ENCODE data around the gene ADAMTS2. TPM values are rescaled to one million over a fixed set of nuclear protein-coding genes. Genes with fewer than 3 reads are reported as not detected.
A peak's percentile ranks its signal among the peaks of the same experiment; 100 is the strongest.

ADAMTS2 gene
- total and polyA plus RNA-seq, 4 donors: 12.5 to 27.1 (median 19.7) TPM

- WGBS (ENCODE audit: insufficient coverage): 81% methylated on average over 2 of the region's 3 CpGs
- Histone ChIP-seq H3K4me1 (ENCODE audit: control insufficient read depth, insufficient read depth, low read length) (peaks cover 28% of the 10 kb centered on the region), H3K36me3 (ENCODE audit: control insufficient read depth, insufficient read depth, low read length) (peaks cover 16% of the 10 kb centered on the region), H3K9me3 (ENCODE audit: control insufficient read depth, insufficient read depth, low read length) (no peaks in the 10 kb centered on the region), H3K27me3 (ENCODE audit: control insufficient read depth, insufficient read depth, low read length) (no peaks in the 10 kb centered on the region), H3K27ac (ENCODE audit: low read depth, low read length) (no peak overlapping the region), H3K4me3 (ENCODE audit: low read depth, low read length) (no peak overlapping the region)
- no peak for DNase-seq (ENCODE audit: low read depth in 4 of 6, low spot score in 6 of 6)
These were observed 205.0 kb downstream of the ADAMTS2 start for GRCh38 chr5:179140293-179140692.

GRCh38 chr5:179139936-179140235 is 205.4 kb downstream of the ADAMTS2 start:
- H3K27ac ChIP-seq (ENCODE audit: low read depth, low read length): no peak overlapping the region
- peaks cover 28% of the 10 kb centered on the region for H3K4me1 ChIP-seq (ENCODE audit: control insufficient read depth, insufficient read depth, low read length)
- H3K36me3 ChIP-seq (ENCODE audit: control insufficient read depth, insufficient read depth, low read length): peaks cover 16% of the 10 kb centered on the region
- WGBS (ENCODE audit: insufficient coverage): 66% methylated on average over 10 of the region's 10 CpGs
- H3K27me3 ChIP-seq (ENCODE audit: control insufficient read depth, insufficient read depth, low read length): no peaks in the 10 kb centered on the region
- DNase-seq (ENCODE audit: low read depth in 4 of 6, low spot score in 6 of 6): no peak
- no peaks in the 10 kb centered on the region for H3K9me3 ChIP-seq (ENCODE audit: control insufficient read depth, insufficient read depth, low read length)
- no peak overlapping the region for H3K4me3 ChIP-seq (ENCODE audit: low read depth, low read length)

- peaks cover 28% of the 10 kb centered on the region for H3K4me1 ChIP-seq (ENCODE audit: control insufficient read depth, insufficient read depth, low read length)
- no peak overlapping the region for H3K4me3 ChIP-seq (ENCODE audit: low read depth, low read length)
- no peak overlapping the region for H3K27ac ChIP-seq (ENCODE audit: low read depth, low read length)
- H3K9me3 ChIP-seq (ENCODE audit: control insufficient read depth, insufficient read depth, low read length): no peaks in the 10 kb centered on the region
- WGBS (ENCODE audit: insufficient coverage): 84% methylated on average over 22 of the region's 26 CpGs
- H3K27me3 ChIP-seq (ENCODE audit: control insufficient read depth, insufficient read depth, low read length): no peaks in the 10 kb centered on the region
- peaks cover 16% of the 10 kb centered on the region for H3K36me3 ChIP-seq (ENCODE audit: control insufficient read depth, insufficient read depth, low read length)
- no peak for DNase-seq (ENCODE audit: low read depth in 4 of 6, low spot score in 6 of 6)
These were observed 205.9 kb downstream of the ADAMTS2 start for GRCh38 chr5:179139111-179139935.

GRCh38 chr5:179138568-179138925 is 206.7 kb downstream of the ADAMTS2 start:
- H3K36me3 ChIP-seq (ENCODE audit: control insufficient read depth, insufficient read depth, low read length): peaks cover 16% of the 10 kb centered on the region
- H3K4me3 ChIP-seq (ENCODE audit: low read depth, low read length): no peak overlapping the region
- H3K27ac ChIP-seq (ENCODE audit: low read depth, low read length): no peak overlapping the region
- H3K27me3 ChIP-seq (ENCODE audit: control insufficient read depth, insufficient read depth, low read length): no peaks in the 10 kb centered on the region
- H3K4me1 ChIP-seq (ENCODE audit: control insufficient read depth, insufficient read depth, low read length): peaks cover 28% of the 10 kb centered on the region
- DNase-seq (ENCODE audit: low read depth in 4 of 6, low spot score in 6 of 6): no peak
- no peaks in the 10 kb centered on the region for H3K9me3 ChIP-seq (ENCODE audit: control insufficient read depth, insufficient read depth, low read length)
- WGBS (ENCODE audit: insufficient coverage): 51% methylated on average over 23 of the region's 23 CpGs

- no peaks in the 10 kb centered on the region for H3K9me3 ChIP-seq (ENCODE audit: control insufficient read depth, insufficient read depth, low read length)
- no peaks in the 10 kb centered on the region for H3K27me3 ChIP-seq (ENCODE audit: control insufficient read depth, insufficient read depth, low read length)
- peaks cover 28% of the 10 kb centered on the region for H3K4me1 ChIP-seq (ENCODE audit: control insufficient read depth, insufficient read depth, low read length)
- WGBS (ENCODE audit: insufficient coverage): 72% methylated on average over 31 of the region's 33 CpGs
- H3K4me3 ChIP-seq (ENCODE audit: low read depth, low read length): no peak overlapping the region
- peak in 4 of 6 donors; percentile 9 to 66 (median 31) for DNase-seq (ENCODE audit: low read depth in 4 of 6, low spot score in 6 of 6)
- H3K27ac ChIP-seq (ENCODE audit: low read depth, low read length): no peak overlapping the region
- peaks cover 18% of the 10 kb centered on the region for H3K36me3 ChIP-seq (ENCODE audit: control insufficient read depth, insufficient read depth, low read length)
These were observed 207.4 kb downstream of the ADAMTS2 start for GRCh38 chr5:179137643-179138567.

- H3K4me1 ChIP-seq (ENCODE audit: control insufficient read depth, insufficient read depth, low read length): peaks cover 28% of the 10 kb centered on the region
- DNase-seq (ENCODE audit: low read depth in 4 of 6, low spot score in 6 of 6): no peak
- H3K27me3 ChIP-seq (ENCODE audit: control insufficient read depth, insufficient read depth, low read length): no peaks in the 10 kb centered on the region
- H3K36me3 ChIP-seq (ENCODE audit: control insufficient read depth, insufficient read depth, low read length): peaks cover 23% of the 10 kb centered on the region
- no peak overlapping the region for H3K27ac ChIP-seq (ENCODE audit: low read depth, low read length)
- H3K9me3 ChIP-seq (ENCODE audit: control insufficient read depth, insufficient read depth, low read length): no peaks in the 10 kb centered on the region
- WGBS (ENCODE audit: insufficient coverage): 75% methylated on average over 13 of the region's 13 CpGs
- no peak overlapping the region for H3K4me3 ChIP-seq (ENCODE audit: low read depth, low read length)
These were observed 208.1 kb downstream of the ADAMTS2 start for GRCh38 chr5:179137016-179137642.

GRCh38 chr5:179135441-179136215 is 209.6 kb downstream of the ADAMTS2 start:
- no peak overlapping the region for H3K27ac ChIP-seq (ENCODE audit: low read depth, low read length)
- peaks cover 32% of the 10 kb centered on the region for H3K36me3 ChIP-seq (ENCODE audit: control insufficient read depth, insufficient read depth, low read length)
- H3K4me3 ChIP-seq (ENCODE audit: low read depth, low read length): no peak overlapping the region
- no peak for DNase-seq (ENCODE audit: low read depth in 4 of 6, low spot score in 6 of 6)
- peaks cover 23% of the 10 kb centered on the region for H3K4me1 ChIP-seq (ENCODE audit: control insufficient read depth, insufficient read depth, low read length)
- 92% methylated on average over 20 of the region's 20 CpGs for WGBS (ENCODE audit: insufficient coverage)
- H3K9me3 ChIP-seq (ENCODE audit: control insufficient read depth, insufficient read depth, low read length): no peaks in the 10 kb centered on the region
- no peaks in the 10 kb centered on the region for H3K27me3 ChIP-seq (ENCODE audit: control insufficient read depth, insufficient read depth, low read length)

- Histone ChIP-seq H3K36me3 (ENCODE audit: control insufficient read depth, insufficient read depth, low read length) (peaks cover 38% of the 10 kb centered on the region), H3K4me3 (ENCODE audit: low read depth, low read length) (no peak overlapping the region), H3K4me1 (ENCODE audit: control insufficient read depth, insufficient read depth, low read length) (peaks cover 23% of the 10 kb centered on the region), H3K9me3 (ENCODE audit: control insufficient read depth, insufficient read depth, low read length) (no peaks in the 10 kb centered on the region), H3K27ac (ENCODE audit: low read depth, low read length) (no peak overlapping the region), H3K27me3 (ENCODE audit: control insufficient read depth, insufficient read depth, low read length) (no peaks in the 10 kb centered on the region)
- no peak for DNase-seq (ENCODE audit: low read depth in 4 of 6, low spot score in 6 of 6)
- 92% methylated on average over 19 of the region's 19 CpGs for WGBS (ENCODE audit: insufficient coverage)
These were observed 210.3 kb downstream of the ADAMTS2 start for GRCh38 chr5:179135006-179135405.

- no peak for DNase-seq (ENCODE audit: low read depth in 4 of 6, low spot score in 6 of 6)
- Histone ChIP-seq H3K27me3 (ENCODE audit: control insufficient read depth, insufficient read depth, low read length) (no peaks in the 10 kb centered on the region), H3K36me3 (ENCODE audit: control insufficient read depth, insufficient read depth, low read length) (peaks cover 43% of the 10 kb centered on the region), H3K4me1 (ENCODE audit: control insufficient read depth, insufficient read depth, low read length) (peaks cover 22% of the 10 kb centered on the region), H3K9me3 (ENCODE audit: control insufficient read depth, insufficient read depth, low read length) (no peaks in the 10 kb centered on the region), H3K4me3 (ENCODE audit: low read depth, low read length) (no peak overlapping the region), H3K27ac (ENCODE audit: low read depth, low read length) (no peak overlapping the region)
- 93% methylated on average over 15 of the region's 16 CpGs for WGBS (ENCODE audit: insufficient coverage)
These were observed 210.8 kb downstream of the ADAMTS2 start for GRCh38 chr5:179134511-179134910.

Measured in spinal cord (tissue), 10 donors.